Muscle of arm (tissue), 14 donors: ENCODE data around the gene CT45A3. TPM values are rescaled to one million over a fixed set of nuclear protein-coding genes. Genes with fewer than 3 reads are reported as not detected.
"Not testable (repeated sequence)": the region's sequence is repeated elsewhere in the genome, so short reads cannot be mapped to it uniquely, and the experiment has no call there.

Experiments
- DNase-seq: peaks from one replicate; pipeline ENCODE4 v3.0.0-alpha.2; 2013
- long read RNA-seq, 11 donors: transcript quantifications; one replicate each; lab custom pipeline, GENCODE V29; 2026
- polyA plus RNA-seq, 12 donors: library from polyadenylated mRNA; unstranded; fragments of 120-200 nt; gene quantifications; one replicate each; pipeline ENCODE4 v1.2.1, GENCODE V29; 2013; ENCODE audit not compliant: insufficient read length in 12 of 12

CT45A3 gene
- polyA plus RNA-seq = 1 to 10 TPM in 3 of 12 donors, under 1 TPM in 4, not detected in 5; 0.28 to 2.7 (median 0.45) TPM
- long read RNA-seq, donor 1 = 0 reads
- long read RNA-seq, donor 2 = 0 reads
- long read RNA-seq, donor 3 = 0 reads
- long read RNA-seq, donor 4 = 0 reads
- long read RNA-seq, donor 5 = 0 reads
- long read RNA-seq, donor 6 = 0 reads
- long read RNA-seq, donor 7 = 0 reads
- long read RNA-seq, donor 8 = 0 reads
- long read RNA-seq, donor 9 = 0 reads
- long read RNA-seq, donor 10 = 0 reads
- long read RNA-seq, donor 11 = 0 reads

GRCh38 chrX:135768091-135768490 is at the start of gene CT45A3:
TSS of gene CT45A3 (minus strand) at chrX:135768191. CDS start at chrX:135764444, 3,747 bp downstream.
- not testable (repeated sequence) for DNase-seq

- not testable (repeated sequence) for DNase-seq
These were observed 34.7 kb upstream of the CT45A3 start, which contains the start of gene CT45A6 for GRCh38 chrX:135802687-135803086. TSS of gene CT45A6 (minus strand) at chrX:135802787. CDS start at chrX:135798993, 3,794 bp downstream.

- DNase-seq = not testable (repeated sequence)
These were observed 17.4 kb upstream of the CT45A3 start, which contains the start of gene CT45A5 for GRCh38 chrX:135785403-135785802. TSS of gene CT45A5 (minus strand) at chrX:135785503. CDS start at chrX:135781729, 3,774 bp downstream.

GRCh38 chrX:135744739-135745138 is 23.3 kb downstream of the CT45A3 start:
- DNase-seq = not testable (repeated sequence)

GRCh38 chrX:135741192-135741715 is 26.7 kb downstream of the CT45A3 start:
- DNase-seq = no peak

- peak; percentile 10 for DNase-seq
These were observed 27.3 kb downstream of the CT45A3 start for GRCh38 chrX:135740681-135741149.

- DNase-seq = no peak
These were observed 30.5 kb downstream of the CT45A3 start for GRCh38 chrX:135737366-135738071.

GRCh38 chrX:135734666-135735065 is 33.3 kb downstream of the CT45A3 start:
- not testable (repeated sequence) for DNase-seq

- no peak for DNase-seq
These were observed 54.2 kb downstream of the CT45A3 start for GRCh38 chrX:135713795-135714194.

GRCh38 chrX:135713183-135713689 is 54.8 kb downstream of the CT45A3 start, which contains the start of gene CT45A1:
TSS of gene CT45A1 (plus strand) at chrX:135713639. CDS start at chrX:135718941, 5,302 bp downstream.
- DNase-seq = not testable (repeated sequence)

Other genes with a start within 250 kb of the CT45A3 start
- gene INTS6L, start 247.5 kb downstream of the CT45A3 start, polyA plus RNA-seq = 10 to 100 TPM in 9 of 12 donors, 1 to 10 TPM in 2, not detected in 1; 7.6 to 29.3 (median 12.5) TPM
- gene CT45A1, start 54.6 kb downstream of the CT45A3 start, polyA plus RNA-seq = under 1 TPM in 4 of 12 donors, not detected in 8; 0.34 to 0.70 (median 0.58) TPM
- 1 to 10 TPM in 1 of 12 donors, under 1 TPM in 1, not detected in 10; 0.44 to 1.8 TPM for gene CT45A5, start 17.3 kb upstream of the CT45A3 start, polyA plus RNA-seq
- under 1 TPM in 2 of 12 donors, not detected in 10; 0.27 to 0.40 TPM for gene CT45A6, start 34.6 kb upstream of the CT45A3 start, polyA plus RNA-seq
- not detected for gene CT45A2, start 51.8 kb upstream of the CT45A3 start, polyA plus RNA-seq
- 1 to 10 TPM in 1 of 12 donors, under 1 TPM in 1, not detected in 10; 0.75 to 1.7 TPM for gene CT45A7, start 69.1 kb upstream of the CT45A3 start, polyA plus RNA-seq
- not detected for gene CT45A8, start 86.3 kb upstream of the CT45A3 start, polyA plus RNA-seq
- not detected for gene CT45A9, start 103.6 kb upstream of the CT45A3 start, polyA plus RNA-seq
- gene CT45A10, start 125.3 kb upstream of the CT45A3 start, polyA plus RNA-seq = not detected
- gene SAGE1, start 125.5 kb upstream of the CT45A3 start, polyA plus RNA-seq = not detected
- gene MMGT1, start 205.8 kb upstream of the CT45A3 start, polyA plus RNA-seq = 10 to 100 TPM in 11 of 12 donors, not detected in 1; 18.3 to 23.6 (median 20.5) TPM
- 10 to 100 TPM in 3 of 12 donors, 1 to 10 TPM in 8, not detected in 1; 8.3 to 11.9 (median 9.6) TPM for gene SLC9A6, start 217.2 kb upstream of the CT45A3 start, polyA plus RNA-seq